D721Med (cell line): ENCODE data around the gene NKX3-2.

Source experiments
- DNase-seq: peaks from one replicate; pipeline ENCODE4 v3.0.0; 2011; ENCODE audit warnings: low spot score; ENCODE audit not compliant: insufficient read length
- FAIRE-seq: peaks from 2 replicates; lab custom pipeline; 2011; peaks lifted over from hg19 to GRCh38; lab: Jason Lieb, UNC
- TF ChIP-seq, protein P1 (sequence below): IDR thresholded peaks from 2 replicates; pipeline ENCODE4 v1.5.1; 2012; ENCODE audit warnings: mild to moderate bottlenecking, control low read depth; ENCODE audit not compliant: insufficient read depth; ENCODE audit errors: missing control alignments

The NKX3-2 gene

DNA sequence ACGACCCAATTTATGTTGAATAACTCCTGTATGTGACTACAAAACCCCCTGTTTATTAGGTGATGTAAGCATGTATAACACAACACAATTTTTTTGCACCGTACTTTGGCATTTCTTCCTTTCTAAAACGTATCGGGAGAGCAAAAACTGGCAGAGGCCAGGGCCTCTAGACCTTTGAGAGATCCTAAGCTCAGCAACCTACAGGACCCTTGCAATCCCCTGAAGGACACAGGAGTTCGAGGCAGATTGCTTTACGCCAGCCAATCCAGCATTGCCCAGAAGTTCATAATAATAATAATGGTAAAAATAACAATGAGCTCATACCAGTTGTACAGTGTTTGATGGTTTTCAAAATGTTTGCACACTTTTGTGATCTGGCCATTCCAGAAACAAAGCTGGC, 7.7 kb downstream of the NKX3-2 start:
- no peak for DNase-seq
- TF ChIP-seq, protein P1, sequence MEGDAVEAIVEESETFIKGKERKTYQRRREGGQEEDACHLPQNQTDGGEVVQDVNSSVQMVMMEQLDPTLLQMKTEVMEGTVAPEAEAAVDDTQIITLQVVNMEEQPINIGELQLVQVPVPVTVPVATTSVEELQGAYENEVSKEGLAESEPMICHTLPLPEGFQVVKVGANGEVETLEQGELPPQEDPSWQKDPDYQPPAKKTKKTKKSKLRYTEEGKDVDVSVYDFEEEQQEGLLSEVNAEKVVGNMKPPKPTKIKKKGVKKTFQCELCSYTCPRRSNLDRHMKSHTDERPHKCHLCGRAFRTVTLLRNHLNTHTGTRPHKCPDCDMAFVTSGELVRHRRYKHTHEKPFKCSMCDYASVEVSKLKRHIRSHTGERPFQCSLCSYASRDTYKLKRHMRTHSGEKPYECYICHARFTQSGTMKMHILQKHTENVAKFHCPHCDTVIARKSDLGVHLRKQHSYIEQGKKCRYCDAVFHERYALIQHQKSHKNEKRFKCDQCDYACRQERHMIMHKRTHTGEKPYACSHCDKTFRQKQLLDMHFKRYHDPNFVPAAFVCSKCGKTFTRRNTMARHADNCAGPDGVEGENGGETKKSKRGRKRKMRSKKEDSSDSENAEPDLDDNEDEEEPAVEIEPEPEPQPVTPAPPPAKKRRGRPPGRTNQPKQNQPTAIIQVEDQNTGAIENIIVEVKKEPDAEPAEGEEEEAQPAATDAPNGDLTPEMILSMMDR, result no peak
- FAIRE-seq, result no peak

DNA sequence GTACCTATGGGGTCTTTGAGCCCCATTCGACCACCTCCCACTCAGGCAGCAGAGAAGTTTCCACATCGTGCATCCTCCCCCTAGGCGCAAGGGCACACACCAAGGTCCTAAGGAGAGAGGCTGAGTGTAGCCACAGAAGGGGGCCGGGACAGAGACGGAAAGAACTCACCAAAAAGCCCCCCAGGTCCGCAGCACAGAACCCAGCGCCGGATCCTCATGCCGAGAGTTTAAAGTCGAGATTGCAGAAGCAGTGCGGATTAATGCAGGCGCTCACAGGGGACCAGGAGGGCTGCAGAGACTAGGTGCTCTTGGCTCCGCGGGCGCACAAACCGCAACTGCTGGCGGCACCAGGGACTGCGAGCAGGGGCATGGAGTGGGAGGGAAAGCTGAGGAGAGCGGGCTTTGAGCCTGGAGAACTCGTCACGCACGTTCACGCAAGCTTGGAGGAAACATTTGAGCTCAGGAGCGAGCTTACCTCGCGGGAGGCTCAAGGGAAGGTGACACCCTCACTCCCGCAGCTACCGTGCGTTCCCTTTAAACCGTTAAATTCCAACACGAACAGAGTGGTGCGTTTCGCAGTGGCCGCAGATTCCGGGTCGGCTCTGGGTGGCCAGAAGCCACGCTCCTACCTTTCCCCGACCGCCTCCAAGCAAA, 8.5 kb downstream of the NKX3-2 start:
- TF ChIP-seq, protein P1, result no peak
- no peak for DNase-seq

DNA sequence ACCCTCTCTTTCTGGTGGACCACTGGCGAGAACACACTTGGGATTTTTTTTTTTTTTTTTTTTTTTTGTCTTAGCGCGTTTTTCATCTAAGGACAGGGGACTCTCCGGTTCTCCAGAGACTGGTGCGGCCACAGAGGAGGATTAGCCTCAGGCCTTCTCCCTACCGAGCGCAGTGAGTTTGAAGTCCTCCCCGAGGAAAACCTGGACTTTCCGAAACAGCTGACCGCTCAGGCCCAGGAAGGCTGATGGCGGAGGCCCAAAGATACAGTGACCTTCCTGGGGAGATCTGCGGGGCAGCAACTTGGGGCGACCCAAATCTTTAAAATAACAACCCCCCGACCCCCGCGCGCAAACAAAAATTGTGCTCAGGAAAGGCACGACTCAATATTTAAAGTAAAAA, 9.2 kb downstream of the NKX3-2 start:
- no peak for DNase-seq
- TF ChIP-seq, protein P1, result no peak
- FAIRE-seq, result no peak

More for the DNA sequence above, 8.5 kb downstream of the NKX3-2 start:
- FAIRE-seq, result no peak

DNA sequence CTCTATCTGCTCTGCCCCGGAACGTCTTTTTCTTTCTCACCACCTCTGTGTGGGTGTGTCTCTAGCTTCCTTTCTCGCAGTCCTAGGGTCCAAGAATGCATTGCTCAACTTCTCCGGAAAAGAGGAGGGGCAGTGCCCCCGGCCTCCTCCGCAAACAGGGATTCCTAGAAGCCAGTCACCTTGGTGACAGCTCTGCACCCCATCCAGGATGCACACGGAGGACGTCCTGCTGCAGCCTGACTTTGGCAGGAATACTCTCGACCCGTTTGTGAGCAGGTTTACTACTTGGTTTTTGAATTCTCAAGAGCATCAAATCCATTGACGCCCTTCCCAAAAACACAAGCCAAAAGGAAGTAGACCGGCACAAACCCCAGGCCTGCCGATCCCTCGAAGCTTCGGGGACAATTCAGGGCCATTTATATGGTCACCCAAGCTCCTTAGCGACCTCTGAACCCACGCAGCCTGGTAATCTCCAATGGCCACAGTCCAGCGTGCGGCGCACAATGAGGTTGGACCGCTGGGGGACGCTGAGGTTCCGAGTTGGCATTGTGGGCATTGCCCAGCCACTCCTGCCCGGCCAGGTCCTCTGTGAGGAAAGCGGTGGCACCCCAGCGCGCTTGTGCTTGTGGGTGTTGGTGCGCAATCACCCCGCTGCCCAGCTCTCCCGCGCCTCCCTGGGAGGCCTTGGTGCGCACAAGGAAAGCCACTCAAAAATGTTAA, 9.8 kb downstream of the NKX3-2 start:
- DNase-seq, result no peak
- FAIRE-seq, result no peak
- TF ChIP-seq, protein P1, result no peak

DNA sequence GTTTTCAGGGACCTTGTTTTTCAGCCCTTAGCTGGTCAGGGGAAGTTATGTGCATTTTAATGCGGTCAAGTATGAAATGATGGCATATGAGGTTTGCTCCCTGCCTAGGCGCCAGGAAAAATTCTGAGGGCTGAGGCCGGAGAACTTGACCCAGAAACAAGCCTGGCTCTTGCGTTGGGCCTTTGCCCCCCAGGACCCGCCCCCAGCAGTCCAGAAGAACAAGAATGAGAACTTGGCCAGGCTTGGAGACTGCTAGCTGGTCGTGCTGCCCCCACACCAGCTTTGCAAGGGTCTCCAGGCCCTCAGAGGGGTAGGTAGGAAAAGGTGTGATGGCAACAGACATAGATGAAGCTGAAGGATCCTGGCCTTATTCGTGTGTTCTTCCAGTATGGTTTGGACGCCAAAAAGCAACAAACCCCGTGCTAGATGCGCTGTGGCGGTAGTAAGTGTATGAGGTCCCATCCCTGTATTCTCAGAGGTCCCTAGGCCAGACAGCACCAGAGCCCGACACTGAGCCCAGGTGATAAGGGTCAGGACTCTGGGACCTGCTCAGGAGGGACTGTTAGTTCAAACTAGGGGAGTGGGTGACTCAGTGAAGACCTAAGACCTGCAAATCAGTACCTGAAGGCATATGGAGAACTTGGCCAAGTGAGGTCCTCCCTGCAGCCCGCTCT, 10.5 kb downstream of the NKX3-2 start:
- DNase-seq (no peak), FAIRE-seq (no peak)
- TF ChIP-seq, protein P1, result no peak

DNA sequence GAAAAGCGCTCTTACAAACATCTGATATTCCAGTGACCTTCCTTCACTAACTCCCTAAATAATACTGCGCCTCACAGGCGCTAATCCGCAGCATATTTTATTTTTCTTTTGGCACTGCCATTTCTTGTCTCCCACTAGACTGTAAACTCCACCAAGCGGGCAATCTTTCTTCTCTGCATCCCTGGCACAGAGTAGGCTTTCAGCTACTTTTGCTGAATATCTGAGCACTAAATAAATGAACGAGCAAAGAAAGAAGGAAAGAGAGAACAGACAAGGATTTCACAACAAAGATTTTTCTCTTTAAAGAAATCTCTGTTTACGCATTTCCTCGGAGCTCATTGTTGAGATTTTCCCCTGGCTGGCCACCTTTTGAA, 12.7 kb downstream of the NKX3-2 start:
- DNase-seq, result no peak
- no peak for FAIRE-seq
- TF ChIP-seq, protein P1, result no peak
